Neural cell (in vitro differentiated cells): Measurements from ENCODE around the gene WDR91.

Experiments
- EP300 ChIP-seq: fragments of 450-650 bp; conservative IDR thresholded peaks from 2 replicates; pipeline ENCODE4 v1.6.1; 2014; ENCODE audit warnings: antibody characterized with exemption, mild to moderate bottlenecking, moderate library complexity; ENCODE audit not compliant: poor library complexity, severe bottlenecking
- POLR2AphosphoS5 ChIP-seq: IDR thresholded peaks from 2 replicates; pipeline ENCODE4 v1.6.1; 2012
- TAF1 ChIP-seq: IDR thresholded peaks from 2 replicates; pipeline ENCODE4 v1.6.1; 2012; ENCODE audit warnings: low read depth

DNA sequence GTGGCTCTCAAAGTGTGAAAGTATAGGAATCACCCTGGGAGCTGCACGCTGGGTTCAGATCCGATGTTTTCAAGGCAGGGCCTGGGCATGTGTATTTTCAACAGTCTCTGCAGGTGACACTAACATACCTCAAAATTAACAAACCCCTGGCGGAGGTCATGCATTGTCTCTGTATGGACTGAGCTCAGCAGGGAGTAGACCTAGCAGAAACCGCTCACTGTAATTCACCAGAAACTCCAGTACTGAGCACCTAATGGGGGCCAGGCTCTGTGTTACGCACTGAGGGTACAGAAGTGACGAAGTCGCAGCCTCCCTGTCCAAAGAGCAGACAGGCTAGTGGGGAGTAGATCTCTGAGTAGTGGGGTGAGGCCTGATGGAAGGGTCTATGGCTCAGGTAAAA, 27.9 kb upstream of the WDR91 start:
- no peak for TF ChIP-seq TAF1
- TF ChIP-seq EP300 = no peak
- TF ChIP-seq POLR2AphosphoS5 = no peak
